Lower lobe of right lung (tissue), 2 donors: ENCODE measurements around the gene DPP6. TPM values are rescaled to one million over a fixed set of nuclear protein-coding genes. Genes with fewer than 3 reads are reported as not detected.

ENCODE experiments used
- ATAC-seq, 2 donors: fragments of 200-7000 bp; cut with Tn5 transposase; one replicate each; pipeline ENCODE4 v1.9.1; 2020 to 2022; ENCODE audit warnings: mild to moderate bottlenecking in 2 of 2, moderate library complexity in 2 of 2
- DNase-seq: peaks from one replicate; pipeline ENCODE4 v3.0.0-alpha.2; 2020
- H3K27ac ChIP-seq: fragments of 200-600 bp; one replicate; pipeline ENCODE4 v1.8.0; 2022
- H3K27me3 ChIP-seq: fragments of 200-600 bp; one replicate; pipeline ENCODE4 v1.8.0; 2022; ENCODE audit warnings: low read depth
- H3K36me3 ChIP-seq: fragments of 200-600 bp; one replicate; pipeline ENCODE4 v1.8.0; 2022; ENCODE audit warnings: mild to moderate bottlenecking
- H3K4me1 ChIP-seq: fragments of 200-600 bp; one replicate; pipeline ENCODE4 v1.8.0; 2022
- H3K4me3 ChIP-seq: fragments of 200-600 bp; one replicate; pipeline ENCODE4 v1.8.0; 2022; ENCODE audit warnings: mild to moderate bottlenecking
- H3K9me3 ChIP-seq: fragments of 200-600 bp; one replicate; pipeline ENCODE4 v1.8.0; 2022
- intact Hi-C: fragments of 100-400 bp; cut with DNase I; formaldehyde crosslinking; loops from one replicate; pipeline ENCODE4 v1.11.0; 2022
- total RNA-seq: library from RNA; stranded (reverse); fragmentation: NEBNext Ultra II Directional; extraction: Animal tissue kit (Norgen Biotek cat#: 25700); gene quantifications from one replicate; pipeline ENCODE4 v1.2.1, GENCODE V29; 2021
- TF ChIP-seq, protein P1 (sequence below): fragments of 200-600 bp; IDR thresholded peaks from one replicate; pipeline ENCODE4 v1.8.0; 2022; ENCODE audit warnings: antibody characterized with exemption, mild to moderate bottlenecking
- donor health status: DM: no; HTN: yes; CAD: no; lungs with severe emphysema.

Gene DPP6
- total RNA-seq, 1 donor from 2014 or later, result 0.71 TPM

DNA sequence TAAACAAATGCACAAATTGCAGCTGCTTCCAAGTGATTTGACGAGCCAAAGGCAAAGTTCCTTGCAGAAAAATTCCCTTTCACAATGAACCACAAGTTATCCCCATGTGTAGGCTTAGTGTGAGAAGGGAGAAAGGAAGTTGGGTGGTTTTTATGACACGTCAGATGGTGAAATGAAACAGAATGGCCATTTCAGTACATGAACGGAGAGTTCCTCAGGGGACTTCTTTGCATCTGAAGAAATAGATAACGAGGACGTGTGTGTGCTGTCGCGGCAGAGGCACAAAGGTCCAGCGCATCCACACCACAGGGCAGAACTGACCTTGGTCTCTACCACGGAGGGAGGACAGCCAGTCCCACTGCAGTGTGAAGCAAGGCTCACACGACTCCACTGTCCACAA, 814.9 kb downstream of the DPP6 start:
- H3K9me3 ChIP-seq, result no peaks in the 10 kb centered on the region
- TF ChIP-seq, protein P1, sequence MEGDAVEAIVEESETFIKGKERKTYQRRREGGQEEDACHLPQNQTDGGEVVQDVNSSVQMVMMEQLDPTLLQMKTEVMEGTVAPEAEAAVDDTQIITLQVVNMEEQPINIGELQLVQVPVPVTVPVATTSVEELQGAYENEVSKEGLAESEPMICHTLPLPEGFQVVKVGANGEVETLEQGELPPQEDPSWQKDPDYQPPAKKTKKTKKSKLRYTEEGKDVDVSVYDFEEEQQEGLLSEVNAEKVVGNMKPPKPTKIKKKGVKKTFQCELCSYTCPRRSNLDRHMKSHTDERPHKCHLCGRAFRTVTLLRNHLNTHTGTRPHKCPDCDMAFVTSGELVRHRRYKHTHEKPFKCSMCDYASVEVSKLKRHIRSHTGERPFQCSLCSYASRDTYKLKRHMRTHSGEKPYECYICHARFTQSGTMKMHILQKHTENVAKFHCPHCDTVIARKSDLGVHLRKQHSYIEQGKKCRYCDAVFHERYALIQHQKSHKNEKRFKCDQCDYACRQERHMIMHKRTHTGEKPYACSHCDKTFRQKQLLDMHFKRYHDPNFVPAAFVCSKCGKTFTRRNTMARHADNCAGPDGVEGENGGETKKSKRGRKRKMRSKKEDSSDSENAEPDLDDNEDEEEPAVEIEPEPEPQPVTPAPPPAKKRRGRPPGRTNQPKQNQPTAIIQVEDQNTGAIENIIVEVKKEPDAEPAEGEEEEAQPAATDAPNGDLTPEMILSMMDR, result no peak
- H3K4me1 ChIP-seq, result no peaks in the 10 kb centered on the region
- intact Hi-C loops, result no loop called here
- H3K36me3 ChIP-seq, result no peaks in the 10 kb centered on the region
- DNase-seq (no peak), ATAC-seq (no peak)
- no peak overlapping the region for H3K27ac ChIP-seq
- no peak overlapping the region for H3K4me3 ChIP-seq
- H3K27me3 ChIP-seq, result peaks cover 21% of the 10 kb centered on the region

DNA sequence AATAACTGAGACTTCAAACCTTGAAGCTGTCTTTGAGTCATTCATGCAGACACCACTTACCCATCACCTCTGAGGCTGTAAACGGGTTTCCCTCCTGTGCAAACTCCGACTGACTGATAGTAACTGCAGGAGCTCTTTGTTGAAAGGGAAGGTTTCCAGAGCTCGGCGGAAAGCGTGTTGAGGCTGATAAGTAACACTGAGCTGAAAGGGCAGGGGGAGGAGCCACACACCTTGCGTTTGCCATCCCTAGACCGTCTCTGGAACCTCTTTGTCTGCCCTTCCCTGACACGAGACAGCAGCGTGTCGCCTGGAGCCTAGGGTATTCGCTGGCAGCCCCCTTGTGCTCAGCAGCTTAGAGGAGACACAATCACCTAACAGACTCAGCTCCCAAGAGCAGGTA, 816.7 kb downstream of the DPP6 start:
- intact Hi-C loops, result no loop called here
- ATAC-seq, result no peak
- TF ChIP-seq, protein P1, result no peak
- Histone ChIP-seq H3K4me1 (no peaks in the 10 kb centered on the region), H3K36me3 (no peaks in the 10 kb centered on the region), H3K9me3 (no peaks in the 10 kb centered on the region), H3K27me3 (peaks cover 17% of the 10 kb centered on the region), H3K27ac (no peak overlapping the region), H3K4me3 (no peak overlapping the region)
- DNase-seq, result no peak

DNA sequence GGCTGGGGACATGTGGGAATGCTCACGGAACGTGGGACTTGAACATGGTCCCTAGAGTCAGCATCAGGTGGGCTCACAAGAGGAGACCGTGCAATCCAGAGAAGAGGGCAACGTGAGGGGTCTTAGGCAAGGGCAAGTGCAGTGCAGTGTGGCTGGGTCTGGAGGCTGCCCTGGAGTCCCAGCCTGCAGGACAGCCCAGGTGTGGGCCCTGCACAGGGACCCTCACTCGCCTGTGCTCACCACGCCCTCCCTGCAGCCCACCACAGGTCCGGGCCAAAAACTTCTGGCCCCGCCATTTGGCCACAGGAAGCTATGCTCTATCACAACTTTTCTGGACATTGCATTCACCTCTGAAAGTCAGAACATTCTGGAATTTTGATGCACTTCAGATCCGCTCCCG, 817.2 kb downstream of the DPP6 start:
- no peaks in the 10 kb centered on the region for H3K36me3 ChIP-seq
- no peak overlapping the region for H3K27ac ChIP-seq
- no peaks in the 10 kb centered on the region for H3K9me3 ChIP-seq
- ATAC-seq, result no peak
- peaks cover 17% of the 10 kb centered on the region for H3K27me3 ChIP-seq
- intact Hi-C loops, result no loop called here
- no peaks in the 10 kb centered on the region for H3K4me1 ChIP-seq
- TF ChIP-seq, protein P1, result no peak
- DNase-seq, result no peak
- no peak overlapping the region for H3K4me3 ChIP-seq

DNA sequence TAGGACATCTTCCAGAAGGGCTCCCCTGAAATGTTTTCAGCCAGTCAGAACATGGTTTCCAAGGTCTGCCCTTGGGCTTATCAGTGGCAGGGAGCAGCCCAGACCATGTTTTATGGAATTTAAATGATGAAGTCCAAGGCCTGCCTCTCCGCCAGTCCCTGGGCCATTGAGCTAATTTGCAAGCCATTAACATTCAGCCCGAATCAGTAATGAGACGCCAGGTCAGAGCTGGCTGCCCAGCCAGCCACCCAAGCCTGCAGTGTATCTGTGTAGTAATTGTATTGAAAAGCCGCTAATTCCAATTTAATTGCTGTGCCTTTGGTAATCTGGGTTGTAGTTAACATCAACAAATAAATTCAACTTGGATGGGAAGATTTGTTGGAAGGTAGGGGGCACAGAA, 819.3 kb downstream of the DPP6 start:
- no peaks in the 10 kb centered on the region for H3K36me3 ChIP-seq
- H3K9me3 ChIP-seq, result no peaks in the 10 kb centered on the region
- DNase-seq (no peak), ATAC-seq (no peak)
- H3K27ac ChIP-seq, result no peak overlapping the region
- H3K27me3 ChIP-seq, result peaks cover 22% of the 10 kb centered on the region
- intact Hi-C loops, result no loop called here
- H3K4me3 ChIP-seq, result no peak overlapping the region
- H3K4me1 ChIP-seq, result no peaks in the 10 kb centered on the region
- TF ChIP-seq, protein P1, result no peak

DNA sequence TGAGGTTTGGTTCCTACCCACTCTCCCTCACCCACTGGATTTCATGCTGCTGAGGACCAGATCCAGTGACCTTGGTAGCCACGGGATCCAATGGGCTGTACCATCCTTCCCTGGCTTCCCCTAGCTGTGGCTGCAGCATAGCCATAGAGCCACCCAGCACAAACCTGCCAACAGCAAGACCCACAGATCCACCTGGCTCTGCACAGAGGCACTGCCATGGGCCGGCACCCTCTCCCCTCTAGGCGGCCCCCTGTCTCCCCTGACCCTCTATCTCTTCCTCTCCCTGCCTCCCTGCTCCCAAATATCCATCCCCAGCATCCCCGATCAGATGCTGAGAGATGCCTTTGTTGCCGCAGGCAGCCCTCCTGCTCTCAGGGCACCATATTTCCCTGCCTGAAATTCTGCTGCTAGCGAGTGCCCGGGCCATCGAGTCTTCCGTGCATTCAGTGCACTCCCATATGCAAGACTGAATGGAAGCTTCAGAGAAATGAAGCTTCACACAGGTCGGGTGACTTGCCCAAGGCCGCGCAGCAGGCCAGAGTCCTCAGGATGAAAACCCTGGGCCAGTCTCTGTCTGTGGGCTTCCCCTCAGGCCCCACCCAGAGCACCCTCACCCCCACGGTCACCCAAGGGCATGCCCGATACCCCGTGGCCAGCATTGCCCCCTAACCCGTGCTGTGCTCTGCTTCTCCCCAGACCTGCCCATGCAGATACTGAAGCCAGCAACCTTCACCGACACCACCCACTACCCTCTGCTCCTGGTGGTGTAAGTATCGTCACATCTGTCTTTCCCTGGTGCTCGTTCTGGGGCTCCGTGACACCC, 819.9 kb downstream of the DPP6 start:
- TF ChIP-seq, protein P1, result no peak
- H3K27me3 ChIP-seq, result peaks cover 20% of the 10 kb centered on the region
- H3K9me3 ChIP-seq, result no peaks in the 10 kb centered on the region
- no peak overlapping the region for H3K4me3 ChIP-seq
- no peaks in the 10 kb centered on the region for H3K36me3 ChIP-seq
- no peak for ATAC-seq
- no peaks in the 10 kb centered on the region for H3K4me1 ChIP-seq
- no peak for DNase-seq
- intact Hi-C loops, result no loop called here
- no peak overlapping the region for H3K27ac ChIP-seq
